Calu3 (cell line): ENCODE results near the gene NPC2. TPM values are rescaled to one million over a fixed set of nuclear protein-coding genes. Genes with fewer than 3 reads are reported as not detected.

Source experiments
- BruUV-seq: library from RNA; stranded (reverse); fragments of 400-500 nt; replicated peaks from 2 replicates; lab custom pipeline; 2021; lab: Mats Ljungman, UMichigan
- CTCF ChIA-PET: fragments of 300-600 bp; sonication (Branson Sonifier 250); formaldehyde crosslinking; loops from one replicate; lab custom pipeline; 2022; ENCODE audit warnings: antibody characterized with exemption; lab: Charles Lee
- DNase-seq: peaks from one replicate; pipeline ENCODE4 v3.0.0; 2022
- H3K27ac Mint-ChIP-seq: one replicate; pipeline ENCODE4 v1.8.0; 2022; ENCODE audit warnings: mixed read lengths; ENCODE audit not compliant: unreplicated experiment
- H3K27me3 Mint-ChIP-seq: one replicate; pipeline ENCODE4 v1.8.0; 2022; ENCODE audit warnings: mixed read lengths; ENCODE audit not compliant: unreplicated experiment
- H3K36me3 Mint-ChIP-seq: one replicate; pipeline ENCODE4 v1.8.0; 2022; ENCODE audit warnings: mild to moderate bottlenecking, moderate library complexity, mixed read lengths; ENCODE audit not compliant: insufficient read depth, unreplicated experiment
- H3K4me1 Mint-ChIP-seq: one replicate; pipeline ENCODE4 v1.8.0; 2022; ENCODE audit warnings: mild to moderate bottlenecking, low read depth, mixed read lengths; ENCODE audit not compliant: unreplicated experiment
- H3K4me3 Mint-ChIP-seq: one replicate; pipeline ENCODE4 v1.8.0; 2022; ENCODE audit warnings: mild to moderate bottlenecking, low read depth, moderate library complexity, mixed read lengths; ENCODE audit not compliant: unreplicated experiment
- H3K9me3 Mint-ChIP-seq: one replicate; pipeline ENCODE4 v1.8.0; 2022; ENCODE audit warnings: low read depth, mixed read lengths; ENCODE audit not compliant: unreplicated experiment
- intact Hi-C: fragments of 100-400 bp; cut with micrococcal nuclease; formaldehyde crosslinking; loops from one replicate; pipeline ENCODE4 v1.10.0; 2022; ENCODE audit not compliant: unreplicated experiment
- total RNA-seq: library from RNA; stranded (reverse); gene quantifications from 2 replicates; pipeline ENCODE4 v1.2.3, GENCODE V29; 2022
- TF ChIP-seq, protein P1 (sequence below): fragments of 200-600 bp; IDR thresholded peaks from one replicate; pipeline ENCODE4 v1.8.0; 2022; ENCODE audit warnings: antibody characterized with exemption; ENCODE audit not compliant: unreplicated experiment

NPC2 gene
- total RNA-seq, 1 experiment from 2014 or later = 142 TPM

DNA sequence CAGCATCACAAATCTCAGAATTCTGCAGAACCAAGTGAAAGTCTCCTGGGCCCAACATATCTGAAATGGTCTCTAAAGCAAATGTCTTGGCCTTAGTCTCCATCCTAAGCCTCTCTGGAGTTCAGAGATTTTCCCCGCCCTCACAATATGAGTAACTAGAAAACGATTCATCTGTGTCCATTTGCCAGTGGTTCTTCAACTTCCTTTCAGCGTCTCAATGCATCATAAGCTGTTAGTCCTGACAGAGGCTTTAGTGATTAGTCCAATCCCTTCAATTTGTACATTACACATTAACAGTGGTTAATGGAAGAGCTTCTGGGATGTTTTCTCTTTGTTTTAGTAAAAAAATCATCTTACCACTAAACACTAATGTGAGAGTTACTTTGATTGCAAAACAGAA is 17.4 kb downstream of the NPC2 start:
- Mint-ChIP-seq H3K27ac (no peak overlapping the region), H3K27me3 (no peaks in the 10 kb centered on the region), H3K4me3 (no peak overlapping the region), H3K9me3 (no peaks in the 10 kb centered on the region), H3K4me1 (no peaks in the 10 kb centered on the region), H3K36me3 (peaks cover 4% of the 10 kb centered on the region)
- CTCF ChIA-PET = no interaction called here
- DNase-seq = no peak
- no TSS peak for BruUV-seq
- intact Hi-C loops = no loop called here
- TF ChIP-seq, protein P1, sequence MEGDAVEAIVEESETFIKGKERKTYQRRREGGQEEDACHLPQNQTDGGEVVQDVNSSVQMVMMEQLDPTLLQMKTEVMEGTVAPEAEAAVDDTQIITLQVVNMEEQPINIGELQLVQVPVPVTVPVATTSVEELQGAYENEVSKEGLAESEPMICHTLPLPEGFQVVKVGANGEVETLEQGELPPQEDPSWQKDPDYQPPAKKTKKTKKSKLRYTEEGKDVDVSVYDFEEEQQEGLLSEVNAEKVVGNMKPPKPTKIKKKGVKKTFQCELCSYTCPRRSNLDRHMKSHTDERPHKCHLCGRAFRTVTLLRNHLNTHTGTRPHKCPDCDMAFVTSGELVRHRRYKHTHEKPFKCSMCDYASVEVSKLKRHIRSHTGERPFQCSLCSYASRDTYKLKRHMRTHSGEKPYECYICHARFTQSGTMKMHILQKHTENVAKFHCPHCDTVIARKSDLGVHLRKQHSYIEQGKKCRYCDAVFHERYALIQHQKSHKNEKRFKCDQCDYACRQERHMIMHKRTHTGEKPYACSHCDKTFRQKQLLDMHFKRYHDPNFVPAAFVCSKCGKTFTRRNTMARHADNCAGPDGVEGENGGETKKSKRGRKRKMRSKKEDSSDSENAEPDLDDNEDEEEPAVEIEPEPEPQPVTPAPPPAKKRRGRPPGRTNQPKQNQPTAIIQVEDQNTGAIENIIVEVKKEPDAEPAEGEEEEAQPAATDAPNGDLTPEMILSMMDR = no peak

DNA sequence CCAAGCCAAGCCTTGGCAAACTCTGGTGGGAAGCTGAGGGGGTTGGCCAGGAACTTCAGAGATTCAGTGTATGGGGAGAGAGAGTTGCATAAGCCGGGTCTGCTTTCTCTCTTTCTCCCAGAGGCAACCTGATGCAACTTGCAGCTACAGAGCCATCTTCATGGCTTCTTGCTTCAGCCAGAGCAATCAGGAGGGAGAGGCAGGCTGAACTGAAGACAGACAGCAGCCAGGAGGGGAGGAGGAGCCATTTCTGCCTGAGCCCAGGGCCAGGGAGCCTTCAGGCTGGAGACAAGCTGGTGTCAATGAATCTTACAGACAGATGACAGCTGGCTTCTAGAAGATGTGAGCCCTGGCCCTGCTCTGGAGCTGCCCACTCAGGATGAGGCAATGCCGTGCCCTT is 18.7 kb downstream of the NPC2 start:
- H3K9me3 Mint-ChIP-seq = no peaks in the 10 kb centered on the region
- DNase-seq = no peak
- H3K4me1 Mint-ChIP-seq = no peaks in the 10 kb centered on the region
- CTCF ChIA-PET = interaction anchor here (0.6 kb wide), 1 partner anchor 153 kb away, joined by 3 read pairs; no protein-coding TSS in a partner anchor
- no TSS peak for BruUV-seq
- H3K27ac Mint-ChIP-seq = no peak overlapping the region
- H3K36me3 Mint-ChIP-seq = peaks cover 4% of the 10 kb centered on the region
- no peaks in the 10 kb centered on the region for H3K27me3 Mint-ChIP-seq
- intact Hi-C loops = no loop called here
- H3K4me3 Mint-ChIP-seq = no peak overlapping the region
- TF ChIP-seq, protein P1 = no peak

DNA sequence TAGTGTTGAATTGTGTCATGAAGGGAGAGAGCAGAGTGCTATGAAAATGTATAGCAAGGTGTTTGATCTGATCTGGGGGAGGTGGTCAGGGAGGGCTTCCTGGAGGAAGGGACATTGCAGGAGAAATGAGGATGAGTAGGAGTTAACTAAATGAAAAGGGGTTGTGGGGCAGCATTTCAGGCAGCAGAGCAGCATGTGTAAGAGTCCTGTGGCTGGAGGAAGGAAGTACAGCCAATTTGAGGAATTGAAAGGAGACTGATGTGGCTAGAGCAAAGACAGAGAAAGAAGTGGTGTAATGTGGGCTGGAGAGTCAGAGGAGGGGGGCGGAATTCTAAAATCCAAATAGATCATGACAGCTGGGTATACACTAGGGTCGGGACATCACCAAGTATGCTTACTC is 20.5 kb downstream of the NPC2 start:
- CTCF ChIA-PET = no interaction called here
- no peak overlapping the region for H3K4me3 Mint-ChIP-seq
- no peaks in the 10 kb centered on the region for H3K27me3 Mint-ChIP-seq
- DNase-seq = no peak
- H3K9me3 Mint-ChIP-seq = no peaks in the 10 kb centered on the region
- H3K4me1 Mint-ChIP-seq = no peaks in the 10 kb centered on the region
- intact Hi-C loops = no loop called here
- BruUV-seq = no TSS peak
- no peak overlapping the region for H3K27ac Mint-ChIP-seq
- TF ChIP-seq, protein P1 = no peak
- H3K36me3 Mint-ChIP-seq = peaks cover 4% of the 10 kb centered on the region

DNA sequence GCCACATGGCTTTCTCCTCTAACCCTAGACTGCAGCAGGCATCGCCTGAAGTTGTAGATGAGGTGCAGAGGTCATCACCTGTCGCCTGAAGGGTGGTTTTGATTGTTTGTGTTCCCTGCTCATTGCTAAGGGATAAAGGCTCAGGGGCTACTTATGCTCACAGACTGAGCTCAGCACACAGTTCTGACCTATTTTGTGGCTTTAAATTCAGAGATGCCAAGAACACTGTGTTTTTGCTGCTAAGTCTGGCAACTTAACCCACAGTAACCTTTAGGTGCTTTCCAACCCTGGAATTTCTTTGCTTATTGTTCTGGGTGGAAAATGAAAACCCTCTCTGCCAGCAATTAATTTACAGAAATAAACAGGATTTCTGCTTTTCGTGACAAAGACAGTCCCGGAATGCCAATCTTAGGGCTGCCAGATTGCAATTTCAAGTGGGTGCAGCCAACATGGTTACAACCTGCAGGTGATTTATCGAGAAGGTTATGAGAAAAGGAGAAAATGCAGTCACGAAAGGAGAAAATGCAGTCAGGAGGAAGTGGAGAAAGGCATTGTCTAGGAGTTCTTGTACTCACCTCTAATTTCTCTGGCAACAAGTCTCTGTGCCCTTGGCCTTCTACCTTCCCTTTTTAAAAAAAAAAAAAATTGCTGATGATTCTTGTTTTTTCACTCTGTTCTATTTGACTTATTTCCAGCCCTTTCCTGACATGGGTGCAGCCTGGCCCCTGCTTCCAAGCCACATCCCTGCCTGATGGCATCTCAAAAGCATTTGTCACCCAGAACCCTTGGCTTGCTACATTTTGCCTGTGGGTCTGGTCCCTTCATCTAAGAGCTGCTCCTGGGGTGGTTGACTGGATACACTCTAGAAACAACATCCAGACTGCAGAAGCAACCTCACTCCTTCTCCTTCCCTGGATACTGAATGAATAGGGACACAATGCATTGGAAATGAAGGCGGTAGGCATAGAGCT is 23.3 kb downstream of the NPC2 start:
- BruUV-seq = no TSS peak
- peaks cover 4% of the 10 kb centered on the region for H3K36me3 Mint-ChIP-seq
- CTCF ChIA-PET = no interaction called here
- intact Hi-C loops = no loop called here
- DNase-seq = no peak
- no peak overlapping the region for H3K4me3 Mint-ChIP-seq
- no peaks in the 10 kb centered on the region for H3K9me3 Mint-ChIP-seq
- H3K27me3 Mint-ChIP-seq = no peaks in the 10 kb centered on the region
- no peak overlapping the region for H3K27ac Mint-ChIP-seq
- H3K4me1 Mint-ChIP-seq = no peaks in the 10 kb centered on the region
- TF ChIP-seq, protein P1 = no peak
